ENCODE measurements around the gene FAM13A. TPM values are rescaled to one million over a fixed set of nuclear protein-coding genes. Genes with fewer than 3 reads are reported as not detected.
"Not testable (repeated sequence)": the region's sequence is repeated elsewhere in the genome, so short reads cannot be mapped to it uniquely, and the experiment has no call there.

The FAM13A gene
- total and polyA plus RNA-seq, 2 of the 8 experiments (the other 6 are each of a cell fraction or from before 2014, with no cell fraction given): 7.1 to 16.5 TPM

- no peak for TF ChIP-seq BRCA1 (IDR thresholded peaks at IDR 0.05; ENCODE audit: low read depth, low read length)
- no peak for TF ChIP-seq GTF2F1 (IDR thresholded peaks at IDR 0.05; ENCODE audit: borderline replicate concordance, low read depth, low read length)
- no peak for TF ChIP-seq KDM1A (IDR thresholded peaks at IDR 0.05; ENCODE audit: borderline replicate concordance, low read length)
Measured at GRCh38 chr4:88854481-88854880, 202.5 kb downstream of the FAM13A start (continued).

- H3K27me3 ChIP-seq (replicated peaks in 1 of 4; ENCODE audit: control insufficient read depth in 3 of 4, extremely low read depth in 1 of 4, insufficient read depth in 3 of 4, low read length in 3 of 4); H2BK5ac ChIP-seq (ENCODE audit: low read depth, low read length); H3K4me2 ChIP-seq (ENCODE audit: insufficient read depth in 1 of 2, low read depth in 2 of 2, low read length in 2 of 2); H2AFZ ChIP-seq (ENCODE audit: low read length); H3K9me3 ChIP-seq (ENCODE audit: insufficient read depth in 2 of 2, low read depth in 1 of 2, low read length in 1 of 2); H3K4me1 ChIP-seq (replicated peaks in 1 of 4; ENCODE audit: control insufficient read depth in 3 of 4, insufficient read depth in 4 of 4, low read length in 3 of 4); H3K18ac ChIP-seq (ENCODE audit: extremely low read depth, low read length); H3K23ac ChIP-seq (ENCODE audit: insufficient read length); H4K91ac ChIP-seq (replicated peaks; ENCODE audit: insufficient read length, low read length); H2BK12ac ChIP-seq (ENCODE audit: low read depth, low read length); H2BK20ac ChIP-seq (ENCODE audit: low read length); H2BK120ac ChIP-seq (replicated peaks; ENCODE audit: low read depth, low read length); H3K79me2 ChIP-seq (ENCODE audit: control insufficient read depth in 1 of 2, insufficient read depth in 2 of 2, low read length in 2 of 2); H3K79me1 ChIP-seq (ENCODE audit: low read depth, low read length); H2AK5ac ChIP-seq (ENCODE audit: low read depth, low read length); H3K4me3 ChIP-seq (ENCODE audit: extremely low read depth in 1 of 4, insufficient read depth in 2 of 4, low read depth in 3 of 4, low read length in 4 of 4); H3K27ac ChIP-seq (ENCODE audit: low read depth, low read length); POLR2A ChIA-PET (ENCODE audit: partially characterized antibody); FAIRE-seq; H3K56ac ChIP-seq (replicated peaks; ENCODE audit: insufficient read length, low read depth, low read length); H4K20me1 ChIP-seq (replicated peaks in 1 of 2; ENCODE audit: control insufficient read depth in 1 of 2, insufficient read depth in 2 of 2, low read length in 2 of 2); H4K8ac ChIP-seq (ENCODE audit: extremely low read depth, insufficient read depth, low read length); H3K14ac ChIP-seq (ENCODE audit: insufficient read length); H3K4ac ChIP-seq (replicated peaks; ENCODE audit: insufficient read length, low read depth, low read length); H3K9ac ChIP-seq (replicated peaks in 1 of 4; ENCODE audit: extremely low read depth in 1 of 4, low read depth in 3 of 4, low read length in 3 of 4); H3K36me3 ChIP-seq (ENCODE audit: control insufficient read depth in 2 of 4, insufficient read depth in 4 of 4, low read length in 3 of 4); H3K23me2 ChIP-seq (ENCODE audit: low read depth, low read length); H4K5ac ChIP-seq (ENCODE audit: insufficient read length, low read depth, low read length); H2BK15ac ChIP-seq (ENCODE audit: low read length); DNase-seq (ENCODE audit: low read depth in 1 of 2, low spot score in 2 of 2); CTCF ChIA-PET (ENCODE audit: partially characterized antibody): not testable (repeated sequence)
- 96% methylated on average over 3 of the region's 3 CpGs; no CpG with 5 or more reads in 1 of the 2 experiments for WGBS, 2 experiments (ENCODE audit: extremely low coverage in 1 of 2, insufficient coverage in 1 of 2, insufficient read length in 1 of 2, insufficient replicate concordance in 2 of 2, low coverage in 1 of 2, low lambda C conversion rate in 2 of 2, missing lambda C conversion rate in 1 of 2)
Measured at GRCh38 chr4:88853583-88853982, 203.4 kb downstream of the FAM13A start.

Measured in H1 (cell line).